ENCODE data around the gene DPYD. TPM values are rescaled to one million over a fixed set of nuclear protein-coding genes. Genes with fewer than 3 reads are reported as not detected.

DPYD gene
- total and polyA plus RNA-seq, 7 experiments from 2014 or later: 52.6 to 87.2 (median 57.4) TPM

DNA sequence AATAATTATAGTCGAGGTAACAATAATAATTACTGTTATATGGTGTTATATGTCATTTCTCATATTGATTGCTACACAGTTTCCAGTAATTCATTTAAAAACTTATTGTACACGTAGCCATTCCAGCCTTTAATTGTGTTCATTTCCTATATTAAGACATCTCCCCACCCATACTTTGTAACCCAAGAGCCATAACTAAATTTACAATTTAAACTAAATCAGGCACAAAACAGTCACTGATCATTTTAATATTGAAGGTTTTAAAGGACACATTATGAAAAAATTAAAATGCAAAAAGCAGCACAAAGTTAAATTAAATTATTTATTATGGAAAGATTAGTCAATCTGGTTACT lies 487.0 kb downstream of the DPYD start:
- H3K27ac ChIP-seq (ENCODE audit: low read depth, low read length): no peak overlapping the region
- no peak overlapping the region for H3K27ac Mint-ChIP-seq
- peaks cover 0 to 46% (median 23%) of the 10 kb centered on the region in 5 donors for H3K36me3 Mint-ChIP-seq
- H3K9me3 Mint-ChIP-seq: no peaks in the 10 kb centered on the region
- H3K4me1 ChIP-seq (ENCODE audit: control insufficient read depth in 2 of 2, insufficient read depth in 2 of 2, low read length in 2 of 2): no peaks in the 10 kb centered on the region
- ChIA-PET CTCF (no interaction called here), POLR2A (no interaction called here)
- no peaks in the 10 kb centered on the region for H3K9me3 ChIP-seq (ENCODE audit: control insufficient read depth in 2 of 3, low read length in 3 of 3)
- H3K36me3 ChIP-seq (ENCODE audit: control insufficient read depth in 2 of 3, insufficient read depth in 3 of 3, low read length in 3 of 3): no peaks in the 10 kb centered on the region
- H3K27me3 Mint-ChIP-seq: no peaks in the 10 kb centered on the region
- H3K4me3 Mint-ChIP-seq: no peak overlapping the region
- no peaks in the 10 kb centered on the region for H3K27me3 ChIP-seq (ENCODE audit: control insufficient read depth in 2 of 2, insufficient read depth in 2 of 2, low read length in 2 of 2)
- no peak for ATAC-seq
- H3K4me1 Mint-ChIP-seq: peaks cover 0 to 5% (median 0%) of the 10 kb centered on the region in 7 donors
- intact Hi-C loops (cut with micrococcal nuclease): no loop called here
- DNase-seq: no peak
- no peak overlapping the region for H3K4me3 ChIP-seq (ENCODE audit: low read length)

DNA sequence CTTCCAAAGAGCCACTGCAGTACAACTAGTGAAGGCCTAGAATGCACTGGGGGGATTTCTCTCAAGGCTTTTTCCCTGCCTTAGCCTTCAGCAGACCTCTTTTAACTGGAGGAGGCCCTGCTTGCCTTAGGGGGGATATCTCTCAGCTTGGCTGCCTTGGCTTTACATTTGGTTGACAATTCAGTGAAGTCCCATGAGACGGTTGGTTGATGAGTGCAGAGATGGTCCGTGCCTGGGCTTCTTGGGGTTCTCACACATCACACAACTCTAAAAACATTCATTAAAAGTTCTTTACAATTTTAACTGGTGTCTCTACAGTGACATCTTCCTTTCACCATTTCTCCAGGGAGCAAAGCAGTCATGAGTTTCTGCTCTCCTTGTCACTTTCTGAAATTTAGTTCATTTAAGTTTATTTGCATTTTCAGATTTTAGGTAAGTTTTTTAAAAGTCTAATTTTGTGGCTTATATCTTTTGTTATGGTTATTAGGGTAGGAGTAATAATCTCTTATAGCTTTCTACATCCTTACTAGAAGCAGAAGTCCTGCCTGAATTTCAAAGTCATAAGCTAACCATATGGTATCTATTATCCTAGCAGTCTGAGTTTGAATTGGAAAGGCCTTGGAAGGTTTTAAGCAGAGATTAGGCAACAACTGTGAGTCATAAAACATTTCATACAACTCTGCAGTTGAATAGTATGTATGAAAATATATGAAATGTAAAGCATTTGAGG lies 487.6 kb downstream of the DPYD start:
- no peaks in the 10 kb centered on the region for H3K27me3 ChIP-seq (ENCODE audit: control insufficient read depth in 2 of 2, insufficient read depth in 2 of 2, low read length in 2 of 2)
- DNase-seq: no peak
- no peak for ATAC-seq
- ChIA-PET POLR2A (no interaction called here), CTCF (no interaction called here)
- no peaks in the 10 kb centered on the region for H3K27me3 Mint-ChIP-seq
- H3K36me3 Mint-ChIP-seq: peaks cover 0 to 45% (median 24%) of the 10 kb centered on the region in 5 donors
- H3K36me3 ChIP-seq (ENCODE audit: control insufficient read depth in 2 of 3, insufficient read depth in 3 of 3, low read length in 3 of 3): no peaks in the 10 kb centered on the region
- H3K9me3 ChIP-seq (ENCODE audit: control insufficient read depth in 2 of 3, low read length in 3 of 3): no peaks in the 10 kb centered on the region
- H3K27ac Mint-ChIP-seq: no peak overlapping the region
- peaks cover 0 to 3% (median 0%) of the 10 kb centered on the region in 7 donors for H3K4me1 Mint-ChIP-seq
- H3K4me1 ChIP-seq (ENCODE audit: control insufficient read depth in 2 of 2, insufficient read depth in 2 of 2, low read length in 2 of 2): no peaks in the 10 kb centered on the region
- H3K4me3 Mint-ChIP-seq: no peak overlapping the region
- H3K4me3 ChIP-seq (ENCODE audit: low read length): no peak overlapping the region
- H3K27ac ChIP-seq (ENCODE audit: low read depth, low read length): no peak overlapping the region
- intact Hi-C loops (cut with micrococcal nuclease): no loop called here
- no peaks in the 10 kb centered on the region for H3K9me3 Mint-ChIP-seq

DNA sequence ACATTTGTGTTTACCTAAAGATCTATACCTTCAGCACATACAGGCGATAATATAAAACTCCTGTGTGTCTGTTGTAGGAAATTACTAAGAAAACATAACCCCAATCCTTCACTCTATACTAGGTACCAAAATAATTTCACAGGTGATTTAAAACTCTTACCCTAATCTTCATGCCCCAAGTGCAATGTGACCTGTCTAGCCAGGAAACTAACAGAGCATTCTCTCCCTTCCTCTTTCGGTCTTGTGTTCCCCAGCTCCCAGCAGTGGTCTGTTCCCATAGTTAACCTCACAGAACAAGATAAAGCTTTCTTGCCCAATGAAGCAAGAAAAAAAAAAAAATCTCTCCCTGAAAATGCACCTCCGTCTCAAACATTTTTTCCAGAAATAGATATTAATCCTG lies 493.5 kb downstream of the DPYD start:
- Mint-ChIP-seq H3K27me3 (no peaks in the 10 kb centered on the region), H3K27ac (no peak overlapping the region), H3K36me3 (peaks cover 0 to 32% (median 17%) of the 10 kb centered on the region in 5 donors), H3K4me1 (peaks cover 0 to 6% (median 0%) of the 10 kb centered on the region in 7 donors), H3K4me3 (no peak overlapping the region), H3K9me3 (no peaks in the 10 kb centered on the region)
- H3K27me3 ChIP-seq (ENCODE audit: control insufficient read depth in 2 of 2, insufficient read depth in 2 of 2, low read length in 2 of 2): no peaks in the 10 kb centered on the region
- no peaks in the 10 kb centered on the region for H3K36me3 ChIP-seq (ENCODE audit: control insufficient read depth in 2 of 3, insufficient read depth in 3 of 3, low read length in 3 of 3)
- H3K9me3 ChIP-seq (ENCODE audit: control insufficient read depth in 2 of 3, low read length in 3 of 3): no peaks in the 10 kb centered on the region
- ChIA-PET CTCF (no interaction called here), POLR2A (no interaction called here)
- no peak for DNase-seq
- no peak overlapping the region for H3K4me3 ChIP-seq (ENCODE audit: low read length)
- no peak overlapping the region for H3K27ac ChIP-seq (ENCODE audit: low read depth, low read length)
- intact Hi-C loops (cut with micrococcal nuclease): no loop called here
- no peaks in the 10 kb centered on the region for H3K4me1 ChIP-seq (ENCODE audit: control insufficient read depth in 2 of 2, insufficient read depth in 2 of 2, low read length in 2 of 2)
- ATAC-seq: no peak

DNA sequence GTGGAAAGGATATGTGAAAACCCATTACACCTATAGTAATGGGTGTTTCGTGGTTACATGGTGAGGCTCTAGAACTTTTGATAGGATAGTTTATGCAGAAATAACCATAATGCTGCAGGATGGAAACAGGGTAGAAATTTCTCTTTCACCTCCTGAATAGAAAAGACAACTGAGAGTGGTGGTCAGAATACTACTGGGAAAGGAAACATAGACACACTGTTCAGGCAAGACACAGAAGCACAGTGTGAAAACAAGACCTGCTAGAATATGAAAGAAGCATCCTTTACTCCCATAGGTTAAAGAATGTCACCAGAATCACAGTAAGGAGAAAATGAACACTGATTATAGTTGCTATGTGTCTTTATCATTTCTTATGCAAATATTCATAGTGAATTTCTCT lies 496.6 kb downstream of the DPYD start:
- Mint-ChIP-seq H3K27me3 (no peaks in the 10 kb centered on the region), H3K9me3 (no peaks in the 10 kb centered on the region), H3K4me1 (peaks cover 0 to 6% (median 0%) of the 10 kb centered on the region in 7 donors), H3K27ac (no peak overlapping the region), H3K4me3 (no peak overlapping the region), H3K36me3 (peaks cover 0 to 45% (median 26%) of the 10 kb centered on the region in 5 donors)
- CTCF ChIA-PET: no interaction called here
- H3K4me3 ChIP-seq (ENCODE audit: low read length): no peak overlapping the region
- H3K27ac ChIP-seq (ENCODE audit: low read depth, low read length): no peak overlapping the region
- H3K9me3 ChIP-seq (ENCODE audit: control insufficient read depth in 2 of 3, low read length in 3 of 3): no peaks in the 10 kb centered on the region
- POLR2A ChIA-PET: no interaction called here
- no peaks in the 10 kb centered on the region for H3K36me3 ChIP-seq (ENCODE audit: control insufficient read depth in 2 of 3, insufficient read depth in 3 of 3, low read length in 3 of 3)
- no peaks in the 10 kb centered on the region for H3K4me1 ChIP-seq (ENCODE audit: control insufficient read depth in 2 of 2, insufficient read depth in 2 of 2, low read length in 2 of 2)
- DNase-seq (no peak), ATAC-seq (no peak)
- no peaks in the 10 kb centered on the region for H3K27me3 ChIP-seq (ENCODE audit: control insufficient read depth in 2 of 2, insufficient read depth in 2 of 2, low read length in 2 of 2)
- intact Hi-C loops (cut with micrococcal nuclease): no loop called here

GRCh38 chr1:97423403-97423802 lies 497.4 kb downstream of the DPYD start:
- H3K4me1 ChIP-seq (ENCODE audit: control insufficient read depth in 2 of 2, insufficient read depth in 2 of 2, low read length in 2 of 2): no peaks in the 10 kb centered on the region
- H3K27me3 Mint-ChIP-seq: no peaks in the 10 kb centered on the region
- no peaks in the 10 kb centered on the region for H3K9me3 Mint-ChIP-seq
- no peak overlapping the region for H3K4me3 ChIP-seq (ENCODE audit: low read length)
- peaks cover 0 to 50% (median 26%) of the 10 kb centered on the region in 5 donors for H3K36me3 Mint-ChIP-seq
- H3K27ac Mint-ChIP-seq: no peak overlapping the region
- POLR2A ChIA-PET: no interaction called here
- intact Hi-C loops (cut with micrococcal nuclease): no loop called here
- H3K27me3 ChIP-seq (ENCODE audit: control insufficient read depth in 2 of 2, insufficient read depth in 2 of 2, low read length in 2 of 2): no peaks in the 10 kb centered on the region
- no peak overlapping the region for H3K27ac ChIP-seq (ENCODE audit: low read depth, low read length)
- CTCF ChIA-PET: no interaction called here
- ATAC-seq (no peak), DNase-seq (no peak)
- H3K9me3 ChIP-seq (ENCODE audit: control insufficient read depth in 2 of 3, low read length in 3 of 3): no peaks in the 10 kb centered on the region
- H3K4me3 Mint-ChIP-seq: no peak overlapping the region
- H3K4me1 Mint-ChIP-seq: peaks cover 0 to 6% (median 0%) of the 10 kb centered on the region in 7 donors
- H3K36me3 ChIP-seq (ENCODE audit: control insufficient read depth in 2 of 3, insufficient read depth in 3 of 3, low read length in 3 of 3): no peaks in the 10 kb centered on the region

- no peaks in the 10 kb centered on the region for H3K9me3 Mint-ChIP-seq
- Histone ChIP-seq H3K4me3 (ENCODE audit: low read length) (no peak overlapping the region), H3K36me3 (ENCODE audit: control insufficient read depth in 2 of 3, insufficient read depth in 3 of 3, low read length in 3 of 3) (no peaks in the 10 kb centered on the region), H3K27ac (ENCODE audit: low read depth, low read length) (no peak overlapping the region), H3K4me1 (ENCODE audit: control insufficient read depth in 2 of 2, insufficient read depth in 2 of 2, low read length in 2 of 2) (no peaks in the 10 kb centered on the region), H3K27me3 (ENCODE audit: control insufficient read depth in 2 of 2, insufficient read depth in 2 of 2, low read length in 2 of 2) (no peaks in the 10 kb centered on the region), H3K9me3 (ENCODE audit: control insufficient read depth in 2 of 3, low read length in 3 of 3) (no peaks in the 10 kb centered on the region)
- H3K27me3 Mint-ChIP-seq: no peaks in the 10 kb centered on the region
- ATAC-seq (no peak), DNase-seq (no peak)
- ChIA-PET CTCF (interaction anchor here (0.7 to 1.2 kb wide), 3 partner anchors 18 to 130 kb away, joined by 3 read pairs; no protein-coding TSS in a partner anchor), POLR2A (no interaction called here)
- no peak overlapping the region for H3K27ac Mint-ChIP-seq
- H3K36me3 Mint-ChIP-seq: peaks cover 0 to 48% (median 28%) of the 10 kb centered on the region in 5 donors
- peaks cover 0 to 4% (median 0%) of the 10 kb centered on the region in 7 donors for H3K4me1 Mint-ChIP-seq
- intact Hi-C loops (cut with micrococcal nuclease): no loop called here
- H3K4me3 Mint-ChIP-seq: no peak overlapping the region
Observed at GRCh38 chr1:97417661-97418060, 503.2 kb downstream of the DPYD start.

GRCh38 chr1:97414682-97415312 lies 506.0 kb downstream of the DPYD start:
- H3K27me3 ChIP-seq (ENCODE audit: control insufficient read depth in 2 of 2, insufficient read depth in 2 of 2, low read length in 2 of 2): no peaks in the 10 kb centered on the region
- no peaks in the 10 kb centered on the region for H3K9me3 ChIP-seq (ENCODE audit: control insufficient read depth in 2 of 3, low read length in 3 of 3)
- Mint-ChIP-seq H3K9me3 (no peaks in the 10 kb centered on the region), H3K4me1 (peaks cover 0 to 4% (median 0%) of the 10 kb centered on the region in 7 donors), H3K27ac (no peak overlapping the region), H3K36me3 (peaks cover 0 to 40% (median 27%) of the 10 kb centered on the region in 5 donors), H3K27me3 (no peaks in the 10 kb centered on the region), H3K4me3 (no peak overlapping the region)
- DNase-seq (no peak), ATAC-seq (no peak)
- no peak overlapping the region for H3K4me3 ChIP-seq (ENCODE audit: low read length)
- H3K36me3 ChIP-seq (ENCODE audit: control insufficient read depth in 2 of 3, insufficient read depth in 3 of 3, low read length in 3 of 3): no peaks in the 10 kb centered on the region
- CTCF ChIA-PET: no interaction called here
- POLR2A ChIA-PET: no interaction called here
- intact Hi-C loops (cut with micrococcal nuclease): no loop called here
- H3K4me1 ChIP-seq (ENCODE audit: control insufficient read depth in 2 of 2, insufficient read depth in 2 of 2, low read length in 2 of 2): no peaks in the 10 kb centered on the region
- H3K27ac ChIP-seq (ENCODE audit: low read depth, low read length): no peak overlapping the region
